Fibroblast of pulmonary artery (primary cell): Measurements from ENCODE around the gene UBE2E2.

Source experiments
- DNase-seq: peaks from one replicate; pipeline ENCODE4 v3.0.0-alpha.2; 2010; ENCODE audit warnings: low read depth
- H3K4me3 ChIP-seq: replicated peaks from 2 replicates; pipeline ENCODE4 v1.5.1; 2011; ENCODE audit warnings: low read depth, mild to moderate bottlenecking, control low read depth, low read length, moderate library complexity
- TF ChIP-seq, protein P1 (sequence below): IDR thresholded peaks from 2 replicates; pipeline ENCODE4 v1.5.1; 2011; ENCODE audit warnings: mild to moderate bottlenecking, control low read depth, low read length, inconsistent platforms; ENCODE audit errors: missing control alignments

Gene UBE2E2

DNA sequence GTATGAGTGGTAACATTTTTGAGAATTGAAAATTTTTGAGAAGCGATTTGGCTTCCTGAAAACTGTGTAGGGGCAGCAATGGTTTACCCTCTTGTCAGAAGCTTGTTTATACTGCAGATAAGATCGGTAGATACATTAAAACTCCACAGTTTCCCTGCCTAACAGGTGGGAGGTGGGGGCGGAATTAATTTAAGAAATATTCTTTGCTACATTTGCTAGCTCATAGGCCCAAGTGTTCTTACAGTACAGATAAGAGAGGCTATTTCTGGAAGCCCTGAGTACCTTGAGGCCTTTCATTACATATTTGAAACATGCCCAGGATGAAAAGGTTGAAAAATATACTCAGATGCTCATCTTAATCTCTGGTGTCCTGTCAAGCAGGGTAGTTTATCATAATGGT lies 285.5 kb downstream of the UBE2E2 start:
- DNase-seq = no peak
- H3K4me3 ChIP-seq = no peak overlapping the region
- TF ChIP-seq, protein P1, sequence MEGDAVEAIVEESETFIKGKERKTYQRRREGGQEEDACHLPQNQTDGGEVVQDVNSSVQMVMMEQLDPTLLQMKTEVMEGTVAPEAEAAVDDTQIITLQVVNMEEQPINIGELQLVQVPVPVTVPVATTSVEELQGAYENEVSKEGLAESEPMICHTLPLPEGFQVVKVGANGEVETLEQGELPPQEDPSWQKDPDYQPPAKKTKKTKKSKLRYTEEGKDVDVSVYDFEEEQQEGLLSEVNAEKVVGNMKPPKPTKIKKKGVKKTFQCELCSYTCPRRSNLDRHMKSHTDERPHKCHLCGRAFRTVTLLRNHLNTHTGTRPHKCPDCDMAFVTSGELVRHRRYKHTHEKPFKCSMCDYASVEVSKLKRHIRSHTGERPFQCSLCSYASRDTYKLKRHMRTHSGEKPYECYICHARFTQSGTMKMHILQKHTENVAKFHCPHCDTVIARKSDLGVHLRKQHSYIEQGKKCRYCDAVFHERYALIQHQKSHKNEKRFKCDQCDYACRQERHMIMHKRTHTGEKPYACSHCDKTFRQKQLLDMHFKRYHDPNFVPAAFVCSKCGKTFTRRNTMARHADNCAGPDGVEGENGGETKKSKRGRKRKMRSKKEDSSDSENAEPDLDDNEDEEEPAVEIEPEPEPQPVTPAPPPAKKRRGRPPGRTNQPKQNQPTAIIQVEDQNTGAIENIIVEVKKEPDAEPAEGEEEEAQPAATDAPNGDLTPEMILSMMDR = no peak

GRCh38 chr3:23489300-23490158 lies 286.4 kb downstream of the UBE2E2 start:
- DNase-seq = peak; percentile 16
- no peak overlapping the region for H3K4me3 ChIP-seq
- TF ChIP-seq, protein P1 = no peak

- peak; percentile 73 for DNase-seq
These were observed 287.3 kb downstream of the UBE2E2 start for GRCh38 chr3:23490459-23490858.

DNA sequence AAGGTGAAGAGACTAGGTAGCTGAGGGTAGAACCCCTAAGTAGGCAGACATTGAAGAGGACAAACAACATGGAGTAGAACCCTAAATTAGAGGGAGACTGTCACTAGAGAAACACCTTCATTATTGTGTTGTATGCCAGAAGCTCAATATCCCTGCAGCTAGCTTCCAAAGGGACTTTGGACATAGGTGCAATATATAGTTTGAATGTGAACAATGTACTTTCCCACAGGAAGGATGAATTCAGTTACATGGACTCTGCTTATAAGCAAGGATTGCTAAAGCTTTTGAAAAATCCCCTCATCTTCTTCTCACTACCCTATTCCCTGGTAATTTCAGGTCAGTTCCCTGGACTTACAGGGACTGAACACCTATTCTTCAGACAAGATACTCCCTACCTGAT lies 288.9 kb downstream of the UBE2E2 start:
- no peak overlapping the region for H3K4me3 ChIP-seq
- DNase-seq = no peak
- TF ChIP-seq, protein P1 = no peak

More at GRCh38 chr3:23490459-23490858, 287.3 kb downstream of the UBE2E2 start:
- TF ChIP-seq, protein P1 = no peak
- no peak overlapping the region for H3K4me3 ChIP-seq

DNA sequence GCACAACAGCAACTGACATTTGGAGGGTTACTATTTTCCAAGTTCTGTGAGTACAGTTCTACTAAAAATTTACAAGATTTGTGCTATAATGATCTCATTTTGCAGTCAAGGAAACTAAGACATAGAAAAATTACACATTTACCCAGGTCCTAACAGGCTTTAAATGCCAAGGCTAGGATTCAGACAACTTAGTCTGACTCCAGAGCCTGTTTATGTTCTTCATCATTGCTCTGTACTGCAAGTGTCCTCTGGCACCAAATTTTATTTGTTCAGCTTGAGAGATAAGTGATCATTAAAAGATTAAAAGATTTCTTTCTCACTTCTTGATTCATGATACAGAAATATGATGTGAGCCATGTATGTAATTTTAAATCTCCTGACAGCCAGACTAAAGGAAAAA lies 290.8 kb downstream of the UBE2E2 start:
- no peak for DNase-seq
- TF ChIP-seq, protein P1 = no peak

GRCh38 chr3:23494967-23495366 lies 291.8 kb downstream of the UBE2E2 start:
- TF ChIP-seq, protein P1 = no peak
- no peak overlapping the region for H3K4me3 ChIP-seq
- DNase-seq = no peak

More for the DNA sequence above, 290.8 kb downstream of the UBE2E2 start:
- H3K4me3 ChIP-seq = no peak overlapping the region

DNA sequence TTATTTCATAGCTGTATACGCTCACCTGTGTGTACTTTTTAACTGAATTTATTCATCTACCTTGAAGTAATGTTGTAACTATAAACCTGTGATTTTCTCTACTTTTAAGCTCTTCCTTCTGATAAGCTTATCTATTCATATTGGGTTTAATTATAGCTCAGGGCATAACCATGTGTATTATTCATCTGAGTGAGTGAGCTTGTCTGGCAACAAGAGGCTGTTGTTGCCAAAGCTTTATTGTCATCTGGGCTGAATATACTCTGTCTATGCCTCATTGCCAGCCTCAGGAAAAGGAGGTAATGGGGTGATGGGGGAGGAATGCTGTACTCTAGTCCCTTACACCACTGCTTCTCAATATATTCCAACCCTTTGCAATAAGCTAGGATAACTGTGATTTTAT lies 292.4 kb downstream of the UBE2E2 start:
- TF ChIP-seq, protein P1 = no peak
- peak; percentile 43 for DNase-seq
- H3K4me3 ChIP-seq = no peak overlapping the region
